Endothelial cell of umbilical vein (primary cell): ENCODE data around the gene WNT4. TPM values are rescaled to one million over a fixed set of nuclear protein-coding genes. Genes with fewer than 3 reads are reported as not detected.

ENCODE experiments used
- BruUV-seq: library from RNA; stranded (reverse); fragments of 400-500 nt; replicated peaks from 2 replicates; lab custom pipeline; 2021; lab: Mats Ljungman, UMichigan
- CTCF ChIA-PET: fragments of 300-600, 350-600 bp; sonication (Branson Sonifier 250); formaldehyde crosslinking; loops from one replicate; lab custom pipeline; 2021; ENCODE audit warnings: antibody characterized with exemption, inconsistent platforms; lab: Charles Lee
- POLR2A ChIA-PET: fragments of 300-600, 350-600 bp; sonication (Branson Sonifier 250); formaldehyde crosslinking; loops from one replicate; lab custom pipeline; 2021; ENCODE audit warnings: antibody characterized with exemption, inconsistent platforms; lab: Charles Lee
- DNase-seq: peaks from one replicate; pipeline ENCODE4 v3.0.0-alpha.2; 2011; ENCODE audit warnings: low read depth, low spot score
- FAIRE-seq: peaks from 2 replicates; lab custom pipeline; 2011; peaks lifted over from hg19 to GRCh38; lab: Jason Lieb, UNC
- H2AFZ ChIP-seq: 2 replicates; pipeline ENCODE4 v1.6.0; 2012; ENCODE audit warnings: low read depth, low read length, control low read depth, inconsistent platforms
- H3K27ac ChIP-seq: 2 replicates; pipeline ENCODE4 v1.5.1; 2011; ENCODE audit warnings: low read depth, mild to moderate bottlenecking, control low read depth, low read length, moderate library complexity; ENCODE audit not compliant: insufficient read depth
- H3K27me3 ChIP-seq, 2 experiments: 2 replicates each; pipeline versions ENCODE4 v1.6.0 to v1.6.1; 2011; ENCODE audit warnings: low read length in 2 of 2, mixed read lengths in 1 of 2; ENCODE audit not compliant: control insufficient read depth in 2 of 2, insufficient read depth in 2 of 2
- H3K36me3 ChIP-seq, 2 experiments: 2 replicates in 1 of 2; 3 replicates in 1 of 2; pipeline ENCODE4 v1.5.1; 2011; ENCODE audit warnings: low read length in 2 of 2, mild to moderate bottlenecking in 1 of 2, moderate library complexity in 1 of 2; ENCODE audit not compliant: control insufficient read depth in 2 of 2, insufficient read depth in 2 of 2; ENCODE audit errors: extremely low read depth in 1 of 2
- H3K4me1 ChIP-seq: 3 replicates; pipeline ENCODE4 v1.5.1; 2011; ENCODE audit warnings: mild to moderate bottlenecking, low read length; ENCODE audit not compliant: control insufficient read depth, insufficient read depth; ENCODE audit errors: extremely low read depth
- H3K4me2 ChIP-seq: 2 replicates; pipeline ENCODE4 v1.6.1; 2011; ENCODE audit warnings: low read length, control low read depth, mixed read lengths; ENCODE audit not compliant: insufficient read depth
- H3K4me3 ChIP-seq, 3 experiments: fragments of 200-600 bp in 1 of 3; sonication (generic), shearing (Covaris generic) in 1 of 3; replicated peaks in 1 of 3; 2 replicates each; pipeline ENCODE4 v1.5.1; 2011 to 2016; ENCODE audit warnings: control low read depth in 3 of 3, low read length in 3 of 3, mild to moderate bottlenecking in 2 of 3, inconsistent platforms in 1 of 3, low read depth in 1 of 3, moderate library complexity in 1 of 3; ENCODE audit not compliant: insufficient read depth in 1 of 3
- H3K79me2 ChIP-seq: 2 replicates; pipeline ENCODE4 v1.6.0; 2012; ENCODE audit warnings: low read length, inconsistent platforms; ENCODE audit not compliant: control insufficient read depth, insufficient read depth
- H3K9ac ChIP-seq: replicated peaks from 2 replicates; pipeline ENCODE3; 2011; ENCODE audit warnings: low read length, control low read depth; ENCODE audit not compliant: insufficient read depth; ENCODE audit errors: extremely low read depth
- H3K9me1 ChIP-seq: replicated peaks from 3 replicates; pipeline ENCODE4 v1.6.0; 2011; ENCODE audit warnings: mild to moderate bottlenecking, low read length; ENCODE audit not compliant: control insufficient read depth, insufficient read depth; ENCODE audit errors: extremely low read depth
- H3K9me3 ChIP-seq: replicated peaks from 2 replicates; pipeline ENCODE4 v1.5.1; 2012; ENCODE audit warnings: low read length, inconsistent platforms; ENCODE audit not compliant: control insufficient read depth, insufficient read depth
- H4K20me1 ChIP-seq: replicated peaks from 2 replicates; pipeline ENCODE3; 2011; ENCODE audit warnings: mild to moderate bottlenecking, low read length; ENCODE audit not compliant: control insufficient read depth, insufficient read depth; ENCODE audit errors: extremely low read depth
- EZH2 ChIP-seq: IDR thresholded peaks from 2 replicates; pipeline ENCODE4 v1.6.1; 2012; ENCODE audit warnings: borderline replicate concordance, low read depth, mild to moderate bottlenecking, moderate library complexity, low read length, inconsistent platforms; ENCODE audit not compliant: severe bottlenecking
- FOS ChIP-seq: IDR thresholded peaks from 2 replicates; pipeline ENCODE4 v1.6.1; 2011; ENCODE audit warnings: mild to moderate bottlenecking, low read length, moderate library complexity, borderline replicate concordance; ENCODE audit not compliant: insufficient read depth
- GATA2 ChIP-seq: IDR thresholded peaks from 2 replicates; pipeline ENCODE4 v1.7.0; 2011; ENCODE audit warnings: low read depth, mild to moderate bottlenecking, moderate library complexity, mixed read lengths, low read length; ENCODE audit not compliant: insufficient read length, insufficient read depth
- JUN ChIP-seq: IDR thresholded peaks from 2 replicates; pipeline ENCODE4 v1.6.1; 2011; ENCODE audit warnings: borderline replicate concordance, low read depth; ENCODE audit not compliant: insufficient read length, insufficient read depth
- MAX ChIP-seq: IDR thresholded peaks from 2 replicates; pipeline ENCODE4 v1.6.1; 2011; ENCODE audit not compliant: insufficient read depth, insufficient read length
- MYC ChIP-seq: IDR thresholded peaks from one replicate; pipeline ENCODE4 v1.6.1; 2011; ENCODE audit warnings: mild to moderate bottlenecking, low read depth, low read length
- POLR2A ChIP-seq: IDR thresholded peaks from 2 replicates; pipeline ENCODE4 v1.6.1; 2012; ENCODE audit warnings: low read depth, mild to moderate bottlenecking, control low read depth, low read length
- POLR2AphosphoS5 ChIP-seq: IDR thresholded peaks from 2 replicates; pipeline ENCODE4 v1.6.1; 2012; ENCODE audit warnings: low read depth, mild to moderate bottlenecking, control low read depth, low read length, moderate library complexity; ENCODE audit not compliant: insufficient read depth
- dilution Hi-C: fragments of 300-500 bp; cut with MboI; formaldehyde crosslinking; loops from one replicate; pipeline ENCODE4 v1.15.0; 2019; ENCODE audit warnings: low sequenced_read_pairs; ENCODE audit not compliant: extremely low pct_ligation_motif_present
- intact Hi-C: fragments of 100-400 bp; cut with micrococcal nuclease; formaldehyde crosslinking; loops from one replicate; pipeline ENCODE4 v1.10.0; 2022
- polyA plus RNA-seq, 4 experiments: library from polyadenylated mRNA; depleted of rRNA in 3 of 4; stranded (reverse) in 3 of 4; unstranded in 1 of 4; fragments of >200 nt; gene quantifications; 2 replicates each; pipeline versions ENCODE4 v1.2.1 to v1.2.3, GENCODE V29; 2011 to 2012; ENCODE audit warnings: missing spikeins in 1 of 4
- total RNA-seq: library from RNA; stranded (reverse); gene quantifications from 2 replicates; pipeline ENCODE4 v1.2.3, GENCODE V29; 2021
- TF ChIP-seq, protein P1 (sequence below), 2 donors: IDR thresholded peaks; 1 replicate in 1 of 2; 2 replicates in 1 of 2; pipeline ENCODE4 v1.5.1; 2011; ENCODE audit warnings: low read length in 2 of 2, mild to moderate bottlenecking in 2 of 2, moderate library complexity in 2 of 2, control low read depth in 1 of 2, inconsistent platforms in 1 of 2, low read depth in 1 of 2; ENCODE audit not compliant: insufficient read depth in 1 of 2; ENCODE audit errors: extremely low read depth in 1 of 2

Gene WNT4
- total and polyA plus RNA-seq, 2 donors (not counting 3 experiments of a cell fraction or from before 2014, with no cell fraction given), result 0.06 TPM; not detected in 1

GRCh38 chr1:22074803-22075202, 68.1 kb downstream of the WNT4 start:
- Histone ChIP-seq H3K36me3 (peaks cover 0 to 9% of the 10 kb centered on the region in 2 experiments), H3K27me3 (no peaks in the 10 kb centered on the region), H3K79me2 (peaks cover 96% of the 10 kb centered on the region), H3K27ac (no peak overlapping the region), H3K9ac (no peak overlapping the region), H3K4me3 (no peak overlapping the region), H3K4me1 (peaks cover 18% of the 10 kb centered on the region), H3K4me2 (no peak overlapping the region), H3K9me1 (no peaks in the 10 kb centered on the region), H4K20me1 (peaks cover 40% of the 10 kb centered on the region), H2AFZ (no peak overlapping the region), H3K9me3 (no peaks in the 10 kb centered on the region)
- CTCF ChIA-PET, result interaction anchor here (1.5 kb wide), 2 partner anchors 18 to 31 kb away, joined by 3 to 4 read pairs; no protein-coding TSS in a partner anchor
- BruUV-seq, result no TSS peak
- TF ChIP-seq, protein P1, sequence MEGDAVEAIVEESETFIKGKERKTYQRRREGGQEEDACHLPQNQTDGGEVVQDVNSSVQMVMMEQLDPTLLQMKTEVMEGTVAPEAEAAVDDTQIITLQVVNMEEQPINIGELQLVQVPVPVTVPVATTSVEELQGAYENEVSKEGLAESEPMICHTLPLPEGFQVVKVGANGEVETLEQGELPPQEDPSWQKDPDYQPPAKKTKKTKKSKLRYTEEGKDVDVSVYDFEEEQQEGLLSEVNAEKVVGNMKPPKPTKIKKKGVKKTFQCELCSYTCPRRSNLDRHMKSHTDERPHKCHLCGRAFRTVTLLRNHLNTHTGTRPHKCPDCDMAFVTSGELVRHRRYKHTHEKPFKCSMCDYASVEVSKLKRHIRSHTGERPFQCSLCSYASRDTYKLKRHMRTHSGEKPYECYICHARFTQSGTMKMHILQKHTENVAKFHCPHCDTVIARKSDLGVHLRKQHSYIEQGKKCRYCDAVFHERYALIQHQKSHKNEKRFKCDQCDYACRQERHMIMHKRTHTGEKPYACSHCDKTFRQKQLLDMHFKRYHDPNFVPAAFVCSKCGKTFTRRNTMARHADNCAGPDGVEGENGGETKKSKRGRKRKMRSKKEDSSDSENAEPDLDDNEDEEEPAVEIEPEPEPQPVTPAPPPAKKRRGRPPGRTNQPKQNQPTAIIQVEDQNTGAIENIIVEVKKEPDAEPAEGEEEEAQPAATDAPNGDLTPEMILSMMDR (IDR thresholded peaks at IDR 0.05; ENCODE audit: extremely low read depth in 1 of 2, insufficient read depth in 1 of 2, low read depth in 1 of 2, low read length in 2 of 2), result no peak
- TF ChIP-seq FOS (no peak), MYC (no peak), GATA2 (no peak), EZH2 (no peak), JUN (no peak), POLR2A (no peak), MAX (no peak), POLR2AphosphoS5 (no peak)
- DNase-seq (peak; percentile 33), FAIRE-seq (no peak)
- dilution Hi-C loops, result no loop called here
- intact Hi-C loops, result loop anchor here (2.0 kb wide), 1 partner anchor 14 kb away; no protein-coding TSS in a partner anchor
- POLR2A ChIA-PET, result no interaction called here
